Measurements from ENCODE around the gene SCN3A. TPM values are rescaled to one million over a fixed set of nuclear protein-coding genes. Genes with fewer than 3 reads are reported as not detected.

The SCN3A gene
- polyA plus RNA-seq, 2 donors, result 0.04 to 0.06 TPM

DNA sequence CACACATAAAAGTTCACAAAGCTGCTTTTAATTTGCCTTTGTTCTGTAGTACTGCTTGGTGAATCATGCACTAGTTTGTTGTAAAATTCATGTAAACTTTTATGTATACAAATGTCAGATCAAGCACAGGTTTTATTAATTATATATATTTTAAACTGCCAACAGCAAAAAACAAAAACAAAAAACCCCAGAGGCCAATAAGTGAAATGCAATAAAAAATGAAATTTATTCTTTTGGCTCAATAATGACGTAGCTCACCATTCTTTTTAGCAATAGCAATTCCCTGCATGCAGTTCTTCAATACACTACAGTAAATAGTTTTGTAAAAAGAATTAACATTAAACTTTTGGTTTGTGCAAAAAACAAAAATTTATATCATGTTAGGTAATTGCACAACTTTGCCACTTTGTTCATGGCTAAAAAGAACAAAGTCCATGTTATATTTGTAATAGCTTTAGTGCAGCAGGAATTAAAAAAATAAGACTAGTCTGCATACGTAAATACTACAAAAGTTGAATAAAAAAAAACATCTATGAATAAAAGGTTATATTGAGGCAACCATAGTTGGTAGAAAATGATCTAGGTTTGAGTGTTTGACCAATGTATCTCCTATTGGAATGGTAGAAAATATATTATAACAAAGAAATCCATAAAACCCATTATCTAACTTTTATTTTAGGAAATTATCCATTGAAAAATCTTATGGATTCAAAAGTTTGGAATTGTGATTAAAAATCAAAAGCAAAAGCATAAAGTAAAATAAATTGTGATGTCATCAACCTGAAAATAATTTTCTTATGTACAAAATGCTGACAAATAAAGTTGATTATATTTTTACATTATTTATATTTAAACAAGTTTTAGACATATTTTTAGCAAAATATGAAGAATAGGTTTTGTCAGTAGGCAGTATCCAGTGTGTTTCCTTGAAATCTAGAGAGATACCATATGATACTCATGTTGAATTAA lies 115.6 kb downstream of the SCN3A start:
- Histone ChIP-seq H3K36me3 (ENCODE audit: control insufficient read depth in 2 of 2, insufficient read depth in 2 of 2, low read length in 1 of 2) (no peaks in the 10 kb centered on the region), H3K9me3 (ENCODE audit: control insufficient read depth in 2 of 2, insufficient read depth in 1 of 2, low read depth in 1 of 2, low read length in 1 of 2) (no peaks in the 10 kb centered on the region), H3K27ac (ENCODE audit: low read depth in 2 of 2, low read length in 1 of 2) (no peak overlapping the region), H3K4me3 (ENCODE audit: low read depth in 1 of 2, low read length in 2 of 2) (no peak overlapping the region), H3K4me1 (ENCODE audit: control insufficient read depth in 2 of 2, insufficient read depth in 2 of 2, low read length in 1 of 2) (no peaks in the 10 kb centered on the region), H3K27me3 (ENCODE audit: control insufficient read depth in 1 of 2, insufficient read depth in 2 of 2, low read length in 2 of 2) (no peaks in the 10 kb centered on the region)
- WGBS, 2 donors, result 72 to 78% methylated on average over 2 of the region's 2 CpGs

DNA sequence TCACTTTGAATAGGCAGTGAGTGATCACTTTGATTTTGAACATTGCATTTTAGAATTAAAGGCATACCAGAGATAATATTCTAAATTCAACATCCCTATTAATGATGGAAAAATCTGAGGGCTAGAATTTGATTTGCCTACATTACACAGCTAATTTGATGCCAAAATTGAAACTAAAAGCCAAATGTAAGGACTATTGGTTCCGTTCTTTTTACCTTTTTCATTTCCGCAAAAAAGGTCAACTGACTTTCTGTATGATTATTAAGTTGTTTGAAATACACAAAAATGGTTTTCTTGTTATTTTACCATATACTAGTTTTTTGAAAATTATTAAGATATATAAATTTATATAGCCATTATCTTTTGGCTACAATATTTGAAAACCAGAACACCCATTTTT lies 117.5 kb downstream of the SCN3A start:
- Histone ChIP-seq H3K4me3 (ENCODE audit: low read depth in 1 of 2, low read length in 2 of 2) (no peak overlapping the region), H3K9me3 (ENCODE audit: control insufficient read depth in 2 of 2, insufficient read depth in 1 of 2, low read depth in 1 of 2, low read length in 1 of 2) (no peaks in the 10 kb centered on the region), H3K27me3 (ENCODE audit: control insufficient read depth in 1 of 2, insufficient read depth in 2 of 2, low read length in 2 of 2) (no peaks in the 10 kb centered on the region), H3K36me3 (ENCODE audit: control insufficient read depth in 2 of 2, insufficient read depth in 2 of 2, low read length in 1 of 2) (no peaks in the 10 kb centered on the region), H3K27ac (ENCODE audit: low read depth in 2 of 2, low read length in 1 of 2) (no peak overlapping the region), H3K4me1 (ENCODE audit: control insufficient read depth in 2 of 2, insufficient read depth in 2 of 2, low read length in 1 of 2) (no peaks in the 10 kb centered on the region)
- WGBS, 2 donors, result 91 to 96% methylated on average over 2 of the region's 2 CpGs

DNA sequence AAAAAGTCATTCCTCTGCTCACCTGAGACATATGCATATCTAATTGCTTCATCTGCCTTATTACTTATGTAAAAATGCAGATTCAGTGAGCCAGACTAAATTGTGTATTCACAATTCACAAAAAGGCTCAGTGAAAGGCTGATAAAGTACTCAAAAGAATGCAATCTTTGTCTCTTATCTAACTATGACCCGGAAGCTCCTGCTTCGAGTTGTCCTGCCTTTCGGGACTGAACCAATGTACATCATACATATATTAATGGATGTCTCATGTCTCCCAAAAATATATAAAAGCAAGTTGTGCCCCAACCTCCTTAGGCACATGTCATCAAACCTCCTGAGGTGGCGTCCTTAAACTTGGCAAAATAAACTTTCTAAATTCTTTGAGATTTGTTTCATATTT lies 120.5 kb downstream of the SCN3A start:
- Histone ChIP-seq H3K27ac (ENCODE audit: low read depth in 2 of 2, low read length in 1 of 2) (no peak overlapping the region), H3K9me3 (ENCODE audit: control insufficient read depth in 2 of 2, insufficient read depth in 1 of 2, low read depth in 1 of 2, low read length in 1 of 2) (no peaks in the 10 kb centered on the region), H3K4me3 (ENCODE audit: low read depth in 1 of 2, low read length in 2 of 2) (no peak overlapping the region), H3K27me3 (ENCODE audit: control insufficient read depth in 1 of 2, insufficient read depth in 2 of 2, low read length in 2 of 2) (no peaks in the 10 kb centered on the region), H3K36me3 (ENCODE audit: control insufficient read depth in 2 of 2, insufficient read depth in 2 of 2, low read length in 1 of 2) (no peaks in the 10 kb centered on the region), H3K4me1 (ENCODE audit: control insufficient read depth in 2 of 2, insufficient read depth in 2 of 2, low read length in 1 of 2) (no peaks in the 10 kb centered on the region)
- 77 to 93% methylated on average over 4 of the region's 4 CpGs for WGBS, 2 donors

DNA sequence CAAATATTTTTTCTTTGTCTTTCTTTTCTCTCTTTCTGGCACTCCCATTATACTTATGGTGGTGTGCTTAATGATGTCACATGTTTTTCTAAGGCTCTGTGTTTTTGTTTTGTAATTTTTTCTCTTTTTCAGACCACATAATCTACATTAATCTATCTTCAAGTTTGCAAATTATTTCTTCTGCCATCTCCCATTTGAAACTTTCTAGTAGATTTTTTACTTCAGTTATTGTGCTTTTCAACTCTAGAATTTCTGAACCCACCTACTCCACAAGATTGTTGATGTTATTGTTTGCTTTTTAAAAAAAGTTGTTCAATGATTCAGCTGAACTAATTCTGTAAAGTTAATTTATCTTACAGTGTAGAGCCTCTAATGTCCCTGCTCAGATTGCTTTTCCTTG lies 121.4 kb downstream of the SCN3A start:
- no peak overlapping the region for H3K27ac ChIP-seq (ENCODE audit: low read depth in 2 of 2, low read length in 1 of 2)
- no peaks in the 10 kb centered on the region for H3K36me3 ChIP-seq (ENCODE audit: control insufficient read depth in 2 of 2, insufficient read depth in 2 of 2, low read length in 1 of 2)
- no peaks in the 10 kb centered on the region for H3K27me3 ChIP-seq (ENCODE audit: control insufficient read depth in 1 of 2, insufficient read depth in 2 of 2, low read length in 2 of 2)
- no peaks in the 10 kb centered on the region for H3K4me1 ChIP-seq (ENCODE audit: control insufficient read depth in 2 of 2, insufficient read depth in 2 of 2, low read length in 1 of 2)
- H3K4me3 ChIP-seq (ENCODE audit: low read depth in 1 of 2, low read length in 2 of 2), result no peak overlapping the region
- H3K9me3 ChIP-seq (ENCODE audit: control insufficient read depth in 2 of 2, insufficient read depth in 1 of 2, low read depth in 1 of 2, low read length in 1 of 2), result no peaks in the 10 kb centered on the region

DNA sequence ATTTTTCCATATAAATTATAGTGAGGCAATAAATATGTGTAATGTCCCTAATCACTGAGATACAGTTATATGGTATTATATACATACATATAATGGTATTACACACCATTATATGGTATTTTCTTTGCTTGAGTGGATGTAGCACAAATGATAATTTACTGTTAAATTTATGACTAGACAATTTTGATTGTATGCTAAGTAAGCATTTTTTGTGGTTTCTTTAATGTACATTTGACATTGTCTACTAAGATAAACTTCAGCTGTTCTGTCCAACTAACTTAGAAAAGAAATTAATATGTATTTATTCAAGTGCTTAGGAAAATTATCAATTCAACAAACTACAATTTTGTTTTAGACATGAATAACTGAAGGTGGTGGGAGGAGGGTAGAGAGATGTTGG lies 122.6 kb downstream of the SCN3A start:
- Histone ChIP-seq H3K4me1 (ENCODE audit: control insufficient read depth in 2 of 2, insufficient read depth in 2 of 2, low read length in 1 of 2) (no peaks in the 10 kb centered on the region), H3K4me3 (ENCODE audit: low read depth in 1 of 2, low read length in 2 of 2) (no peak overlapping the region), H3K27ac (ENCODE audit: low read depth in 2 of 2, low read length in 1 of 2) (no peak overlapping the region), H3K27me3 (ENCODE audit: control insufficient read depth in 1 of 2, insufficient read depth in 2 of 2, low read length in 2 of 2) (no peaks in the 10 kb centered on the region), H3K36me3 (ENCODE audit: control insufficient read depth in 2 of 2, insufficient read depth in 2 of 2, low read length in 1 of 2) (no peaks in the 10 kb centered on the region), H3K9me3 (ENCODE audit: control insufficient read depth in 2 of 2, insufficient read depth in 1 of 2, low read depth in 1 of 2, low read length in 1 of 2) (no peaks in the 10 kb centered on the region)

DNA sequence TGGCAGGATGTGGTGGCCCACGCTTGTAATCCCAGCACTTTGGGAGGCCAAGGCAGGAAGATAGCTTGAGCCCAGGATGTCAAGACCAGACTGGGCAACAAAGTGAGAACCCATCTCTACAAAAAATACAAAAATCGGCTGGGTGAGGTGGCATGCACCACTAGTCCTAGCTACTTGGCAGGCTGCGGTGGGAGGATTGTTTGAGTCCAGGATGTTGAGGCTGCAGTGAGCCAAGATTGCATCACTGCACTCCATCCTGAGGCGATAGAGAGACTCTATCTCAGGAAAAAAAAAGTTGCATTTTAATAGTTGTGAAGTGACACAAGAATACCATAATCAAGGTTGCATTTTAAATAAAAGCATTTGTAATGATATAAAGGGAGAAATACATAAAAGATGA lies 124.4 kb downstream of the SCN3A start:
- WGBS, 2 donors, result 52 to 62% methylated on average over 4 of the region's 4 CpGs
- H3K9me3 ChIP-seq (ENCODE audit: control insufficient read depth in 2 of 2, insufficient read depth in 1 of 2, low read depth in 1 of 2, low read length in 1 of 2), result peaks cover 4 to 8% of the 10 kb centered on the region in 2 donors
- no peaks in the 10 kb centered on the region for H3K4me1 ChIP-seq (ENCODE audit: control insufficient read depth in 2 of 2, insufficient read depth in 2 of 2, low read length in 1 of 2)
- no peak overlapping the region for H3K27ac ChIP-seq (ENCODE audit: low read depth in 2 of 2, low read length in 1 of 2)
- H3K36me3 ChIP-seq (ENCODE audit: control insufficient read depth in 2 of 2, insufficient read depth in 2 of 2, low read length in 1 of 2), result no peaks in the 10 kb centered on the region
- no peaks in the 10 kb centered on the region for H3K27me3 ChIP-seq (ENCODE audit: control insufficient read depth in 1 of 2, insufficient read depth in 2 of 2, low read length in 2 of 2)
- H3K4me3 ChIP-seq (ENCODE audit: low read depth in 1 of 2, low read length in 2 of 2), result no peak overlapping the region

DNA sequence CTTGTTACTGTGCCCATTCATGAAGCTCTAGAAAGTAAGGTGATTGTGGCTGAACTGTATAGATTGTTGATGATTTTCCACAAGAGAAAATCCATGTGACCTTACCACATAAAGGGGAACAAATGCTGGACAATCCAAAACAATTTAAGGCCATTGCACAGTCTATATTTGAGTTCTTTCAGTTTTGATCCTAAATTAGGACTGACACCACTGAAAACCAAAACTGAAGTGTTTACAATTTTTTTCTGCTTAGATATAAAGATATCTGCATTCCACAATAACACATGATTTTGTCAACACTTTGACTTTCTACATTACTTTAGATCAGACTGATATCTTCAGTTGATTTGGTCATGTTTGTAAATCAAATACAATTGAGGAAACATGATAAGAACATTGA lies 124.9 kb downstream of the SCN3A start:
- H3K27me3 ChIP-seq (ENCODE audit: control insufficient read depth in 1 of 2, insufficient read depth in 2 of 2, low read length in 2 of 2), result no peaks in the 10 kb centered on the region
- no peak overlapping the region for H3K4me3 ChIP-seq (ENCODE audit: low read depth in 1 of 2, low read length in 2 of 2)
- no peaks in the 10 kb centered on the region for H3K36me3 ChIP-seq (ENCODE audit: control insufficient read depth in 2 of 2, insufficient read depth in 2 of 2, low read length in 1 of 2)
- peaks cover 4 to 11% of the 10 kb centered on the region in 2 donors for H3K9me3 ChIP-seq (ENCODE audit: control insufficient read depth in 2 of 2, insufficient read depth in 1 of 2, low read depth in 1 of 2, low read length in 1 of 2)
- H3K4me1 ChIP-seq (ENCODE audit: control insufficient read depth in 2 of 2, insufficient read depth in 2 of 2, low read length in 1 of 2), result no peaks in the 10 kb centered on the region
- H3K27ac ChIP-seq (ENCODE audit: low read depth in 2 of 2, low read length in 1 of 2), result no peak overlapping the region

DNA sequence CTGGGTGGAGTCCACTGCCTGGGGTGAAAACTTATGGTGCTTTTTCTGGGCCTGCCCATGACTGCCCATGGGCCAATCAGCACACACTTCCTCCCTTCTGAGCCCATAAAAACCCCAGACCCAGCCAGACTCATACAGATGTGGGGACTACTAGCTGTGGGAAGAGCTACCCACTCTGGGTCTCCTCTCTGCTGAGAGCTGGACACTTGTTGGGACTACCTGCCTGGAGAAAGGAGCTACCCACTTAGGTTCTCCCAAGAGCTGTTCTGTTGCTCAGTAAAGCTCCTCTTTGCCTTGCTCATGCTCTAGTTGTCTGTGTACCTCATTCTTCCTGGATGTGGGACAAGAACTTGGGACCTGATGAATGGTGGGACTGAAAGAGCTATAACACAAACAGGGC lies 129.0 kb downstream of the SCN3A start:
- Histone ChIP-seq H3K9me3 (ENCODE audit: control insufficient read depth in 2 of 2, insufficient read depth in 1 of 2, low read depth in 1 of 2, low read length in 1 of 2) (peaks cover 4 to 11% of the 10 kb centered on the region in 2 donors), H3K4me3 (ENCODE audit: low read depth in 1 of 2, low read length in 2 of 2) (no peak overlapping the region), H3K27ac (ENCODE audit: low read depth in 2 of 2, low read length in 1 of 2) (no peak overlapping the region), H3K36me3 (ENCODE audit: control insufficient read depth in 2 of 2, insufficient read depth in 2 of 2, low read length in 1 of 2) (no peaks in the 10 kb centered on the region), H3K4me1 (ENCODE audit: control insufficient read depth in 2 of 2, insufficient read depth in 2 of 2, low read length in 1 of 2) (no peaks in the 10 kb centered on the region), H3K27me3 (ENCODE audit: control insufficient read depth in 1 of 2, insufficient read depth in 2 of 2, low read length in 2 of 2) (no peaks in the 10 kb centered on the region)

DNA sequence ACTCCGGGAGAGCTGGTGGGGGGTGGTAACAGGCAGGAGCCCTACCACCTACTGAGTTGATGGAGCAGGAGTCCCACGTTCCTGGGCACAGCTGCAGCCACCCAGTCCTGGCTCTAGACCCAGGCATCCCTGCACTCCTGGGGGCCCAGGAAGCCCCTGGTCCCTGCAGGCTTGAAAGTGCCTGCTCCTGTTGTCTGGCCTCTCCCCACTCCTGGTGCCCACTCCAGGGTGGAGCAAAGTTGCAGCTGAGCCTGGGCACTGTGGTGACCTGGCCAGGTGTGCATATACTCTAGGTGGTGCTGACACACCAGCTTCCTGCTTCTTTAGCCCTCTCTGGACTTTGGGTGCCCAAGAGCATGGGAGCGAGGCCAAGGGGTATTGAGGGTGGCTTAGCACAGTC lies 129.5 kb downstream of the SCN3A start:
- Histone ChIP-seq H3K4me1 (ENCODE audit: control insufficient read depth in 2 of 2, insufficient read depth in 2 of 2, low read length in 1 of 2) (no peaks in the 10 kb centered on the region), H3K36me3 (ENCODE audit: control insufficient read depth in 2 of 2, insufficient read depth in 2 of 2, low read length in 1 of 2) (no peaks in the 10 kb centered on the region), H3K27ac (ENCODE audit: low read depth in 2 of 2, low read length in 1 of 2) (no peak overlapping the region), H3K27me3 (ENCODE audit: control insufficient read depth in 1 of 2, insufficient read depth in 2 of 2, low read length in 2 of 2) (no peaks in the 10 kb centered on the region), H3K9me3 (ENCODE audit: control insufficient read depth in 2 of 2, insufficient read depth in 1 of 2, low read depth in 1 of 2, low read length in 1 of 2) (peaks cover 4 to 11% of the 10 kb centered on the region in 2 donors), H3K4me3 (ENCODE audit: low read depth in 1 of 2, low read length in 2 of 2) (no peak overlapping the region)
- WGBS, 2 donors, result 63 to 77% methylated on average over 3 of the region's 3 CpGs

DNA sequence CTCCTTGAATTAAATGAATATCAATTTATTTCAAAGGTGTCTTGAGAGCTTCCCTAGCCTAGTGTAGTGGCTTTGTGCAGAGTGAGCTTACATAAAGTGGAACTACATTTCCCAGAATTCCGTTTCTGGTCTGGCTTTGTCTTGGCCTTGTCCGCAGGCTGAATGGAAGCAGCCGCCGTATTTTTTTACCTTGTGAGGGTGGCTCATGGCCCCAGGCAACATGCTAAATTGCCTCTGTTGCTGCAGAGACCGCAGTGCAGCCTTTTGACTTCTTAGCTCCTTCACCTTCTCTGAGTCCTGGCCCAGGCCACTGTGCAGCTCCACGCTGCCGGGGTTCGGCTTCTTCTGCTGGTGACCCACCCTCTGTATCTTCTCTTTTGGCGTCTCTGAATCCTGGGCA lies 133.8 kb downstream of the SCN3A start:
- WGBS, 2 donors, result 86 to 90% methylated on average over 9 of the region's 9 CpGs
- Histone ChIP-seq H3K4me3 (ENCODE audit: low read depth in 1 of 2, low read length in 2 of 2) (no peak overlapping the region), H3K27me3 (ENCODE audit: control insufficient read depth in 1 of 2, insufficient read depth in 2 of 2, low read length in 2 of 2) (no peaks in the 10 kb centered on the region), H3K36me3 (ENCODE audit: control insufficient read depth in 2 of 2, insufficient read depth in 2 of 2, low read length in 1 of 2) (no peaks in the 10 kb centered on the region), H3K27ac (ENCODE audit: low read depth in 2 of 2, low read length in 1 of 2) (no peak overlapping the region), H3K4me1 (ENCODE audit: control insufficient read depth in 2 of 2, insufficient read depth in 2 of 2, low read length in 1 of 2) (no peaks in the 10 kb centered on the region), H3K9me3 (ENCODE audit: control insufficient read depth in 2 of 2, insufficient read depth in 1 of 2, low read depth in 1 of 2, low read length in 1 of 2) (peaks cover under 1 to 6% of the 10 kb centered on the region in 2 donors)
